HG02840 (cell line): ENCODE measurements around the gene BMAL1.
A peak's percentile ranks its signal among the peaks of the same experiment; 100 is the strongest.

Experiments used
- ATAC-seq: cut with Tn5 transposase; IDR thresholded peaks from one replicate; pipeline ENCODE4 v1.9.1; 2021; ENCODE audit warnings: mild to moderate bottlenecking, moderate library complexity, moderate number of reproducible peaks; ENCODE audit not compliant: unreplicated experiment, low FRiP score

Gene BMAL1

DNA sequence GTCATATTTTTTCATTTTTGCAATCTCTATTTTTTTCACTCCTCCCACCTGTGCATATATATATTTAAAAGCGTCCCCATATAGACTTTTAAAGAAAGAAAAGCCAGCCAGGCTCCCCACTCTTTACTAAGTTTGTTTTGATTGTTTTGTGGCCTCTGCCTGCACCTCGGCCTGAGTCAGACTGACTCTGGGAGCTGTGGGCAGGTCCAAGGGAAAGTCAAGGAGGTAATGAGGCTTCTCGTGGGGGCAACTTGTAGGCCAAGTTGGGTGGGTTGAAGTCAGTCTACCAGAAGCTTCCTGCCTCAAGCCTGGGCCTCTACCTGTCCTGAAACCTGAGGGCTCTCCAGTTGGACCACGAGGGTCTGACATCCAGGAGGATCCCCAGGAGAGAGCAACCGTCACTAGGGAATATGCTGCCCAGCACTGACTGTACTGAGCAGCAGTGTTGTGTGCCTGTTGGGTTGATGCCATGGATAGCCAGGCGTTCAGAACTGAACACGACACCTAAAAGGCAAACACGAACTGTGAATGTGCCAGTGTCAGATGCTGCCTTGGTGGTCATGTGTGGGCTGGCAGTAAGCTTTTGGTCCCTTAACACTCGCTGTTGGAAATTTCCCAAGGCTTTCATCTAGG lies 58.8 kb downstream of the BMAL1 start:
- ATAC-seq, result no peak

DNA sequence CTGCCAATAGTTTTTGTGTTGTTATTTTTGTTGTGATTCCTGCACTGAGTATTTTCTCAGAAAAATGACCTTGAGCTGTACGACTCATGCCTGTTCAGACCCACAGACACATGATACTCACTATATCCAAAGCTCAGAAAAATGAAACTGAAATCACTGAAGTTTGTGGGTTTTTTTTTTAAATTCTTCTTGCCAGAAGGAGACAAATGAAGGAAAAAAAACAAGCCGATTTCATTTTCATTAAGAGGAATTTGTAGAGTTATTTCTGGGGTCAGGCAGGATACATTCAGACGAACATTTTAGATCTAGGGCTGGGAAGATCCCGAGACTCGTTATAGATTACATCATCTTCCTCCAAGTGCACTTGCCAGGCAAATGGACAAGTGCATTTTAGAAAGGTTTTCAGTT lies 60.4 kb downstream of the BMAL1 start:
- ATAC-seq, result no peak

DNA sequence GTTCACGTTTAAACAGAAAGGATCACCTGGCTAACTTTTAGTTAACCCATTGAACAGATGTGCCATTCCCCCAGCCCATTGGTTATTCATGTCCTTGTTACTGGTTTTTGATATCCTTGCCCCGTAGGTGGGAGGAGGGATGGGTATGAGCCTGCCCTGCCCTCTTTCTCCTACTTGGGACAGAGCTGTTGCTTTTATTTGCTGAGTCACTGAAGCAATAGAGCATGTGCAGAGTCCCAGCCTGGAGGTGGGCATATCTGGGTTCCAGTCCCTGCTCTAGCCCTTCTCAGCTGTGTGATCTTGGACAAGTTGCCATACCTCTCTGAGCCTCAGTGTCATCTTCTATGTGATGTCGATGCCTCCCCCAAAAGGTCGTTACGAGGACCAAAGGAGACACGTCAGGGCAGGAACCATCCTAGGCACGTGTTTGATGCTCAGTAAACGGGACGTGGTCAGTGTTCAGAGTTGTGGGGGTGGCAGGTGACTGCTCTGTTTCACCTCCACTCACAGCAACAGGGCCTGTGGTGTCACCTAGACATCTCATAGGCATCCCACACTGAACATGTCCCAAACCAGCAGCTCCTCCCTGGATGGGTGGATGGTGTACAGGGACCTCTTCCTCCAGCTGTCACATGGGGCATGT lies 61.0 kb downstream of the BMAL1 start:
- no peak for ATAC-seq

DNA sequence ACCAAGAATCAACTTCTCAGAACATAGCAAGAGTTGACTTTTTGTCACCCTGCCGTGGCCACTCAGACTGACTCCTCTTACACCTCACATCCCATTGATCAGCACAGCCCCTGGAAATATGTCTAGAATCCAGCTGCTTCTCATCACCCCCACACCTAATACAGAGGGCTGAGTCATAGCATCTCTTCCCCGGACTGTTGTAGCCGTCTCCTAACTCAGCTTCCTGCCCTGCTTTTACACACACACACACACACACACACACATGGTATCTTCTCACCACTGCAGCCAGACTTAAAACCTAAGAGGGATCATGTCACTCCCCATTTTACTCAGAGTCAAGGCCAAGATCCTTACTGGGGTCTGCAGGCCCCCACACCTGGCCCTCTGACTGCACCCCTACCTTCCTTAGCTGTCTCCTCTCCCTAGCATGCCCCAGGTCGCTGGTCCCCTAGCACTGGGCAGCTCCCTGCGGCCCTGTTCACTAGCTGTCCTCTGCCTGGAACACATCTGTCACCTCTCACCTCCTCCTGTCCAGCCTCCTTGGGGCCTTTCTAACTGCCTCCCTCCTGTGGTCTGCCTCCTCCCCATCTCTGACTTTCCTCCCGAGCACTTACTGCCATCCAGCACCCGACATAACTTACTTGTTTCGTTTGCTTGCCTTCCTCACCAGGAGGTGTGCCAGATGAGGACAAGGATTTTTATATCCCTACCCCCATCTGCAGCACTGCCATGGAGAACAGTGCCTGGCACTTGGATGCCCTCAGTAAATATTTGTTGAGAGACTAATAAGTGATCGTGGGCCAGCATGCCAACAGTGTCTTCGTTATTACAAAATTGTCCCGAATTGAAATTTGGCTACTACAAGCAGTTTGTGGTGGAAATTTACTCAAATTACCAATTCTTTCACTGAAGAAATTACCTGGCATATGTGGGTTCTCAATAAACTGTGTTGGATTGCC lies 61.9 kb downstream of the BMAL1 start:
- no peak for ATAC-seq

DNA sequence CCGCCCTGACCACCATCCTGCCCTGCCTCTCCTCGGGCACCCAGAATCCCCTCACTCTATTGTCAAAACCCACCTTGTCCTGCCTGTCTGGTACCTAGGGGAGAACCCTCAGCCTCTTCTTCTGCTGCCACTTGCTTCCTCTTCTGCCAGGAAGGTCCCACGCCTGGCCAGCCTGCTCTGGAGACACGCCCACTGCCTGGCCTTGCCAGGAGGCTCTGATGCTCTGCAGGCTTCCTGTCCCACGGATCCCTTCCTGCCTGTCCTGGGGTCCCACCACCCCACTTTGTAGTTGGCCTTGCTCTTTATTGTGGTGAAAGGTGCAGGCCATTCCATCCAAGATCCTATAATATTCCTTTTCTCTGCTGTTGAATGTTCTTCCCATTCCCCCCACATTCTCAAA lies 63.4 kb downstream of the BMAL1 start:
- no peak for ATAC-seq

DNA sequence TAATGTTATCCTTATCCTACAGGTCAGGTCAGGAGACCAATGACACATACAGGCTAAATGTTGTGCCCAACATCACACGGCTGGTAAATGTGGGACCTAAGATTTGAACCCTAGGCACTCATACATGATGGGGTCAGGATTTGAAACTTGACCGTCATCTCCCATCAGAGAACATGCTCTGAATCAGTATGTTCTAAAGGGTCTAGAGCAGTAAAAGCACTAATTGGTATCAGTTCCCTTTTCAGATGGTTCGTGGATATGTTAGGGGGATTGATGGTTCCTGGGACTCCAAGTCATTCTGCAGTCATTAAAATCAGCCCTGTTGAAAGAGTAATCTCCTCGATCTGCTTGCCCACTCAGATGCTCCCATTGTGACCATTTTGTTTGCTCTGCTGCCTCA lies 65.5 kb downstream of the BMAL1 start:
- no peak for ATAC-seq

DNA sequence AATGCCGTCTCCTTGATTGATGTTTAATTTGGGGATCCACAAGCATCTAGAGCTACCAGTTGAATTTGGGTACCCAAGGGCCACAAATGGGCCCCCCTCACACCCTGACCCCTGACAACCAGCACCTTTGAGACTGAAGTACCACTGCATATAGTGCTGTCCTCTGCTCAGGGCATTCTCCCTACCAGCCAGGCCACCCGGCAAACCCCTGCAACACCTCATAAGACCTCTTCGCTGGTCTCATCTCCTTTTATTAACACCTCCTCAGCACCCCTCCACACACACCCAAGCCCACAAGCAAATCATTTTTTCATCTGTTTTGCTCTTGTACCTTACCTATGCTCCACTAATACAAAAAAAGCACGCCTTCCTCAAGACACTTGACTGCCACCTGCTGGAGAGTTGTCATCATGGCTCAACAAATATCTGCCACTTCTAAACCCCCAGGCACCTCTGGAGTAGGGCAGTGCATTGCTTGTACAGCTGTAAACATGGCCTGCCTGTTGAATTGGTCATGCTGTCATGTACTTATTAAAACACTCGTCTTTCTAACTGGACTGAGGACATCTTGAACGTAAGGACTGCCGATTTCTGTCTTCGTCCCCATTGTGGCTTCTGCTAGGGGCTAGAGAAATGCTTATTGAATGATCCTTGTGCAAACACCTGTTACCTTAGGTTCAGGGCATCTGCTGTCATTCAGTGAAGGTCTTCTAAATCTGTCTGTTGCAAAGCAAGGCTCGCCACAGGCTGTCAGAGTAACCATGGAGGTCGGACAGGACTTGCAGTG lies 66.5 kb downstream of the BMAL1 start:
- ATAC-seq, result peak; percentile 53

DNA sequence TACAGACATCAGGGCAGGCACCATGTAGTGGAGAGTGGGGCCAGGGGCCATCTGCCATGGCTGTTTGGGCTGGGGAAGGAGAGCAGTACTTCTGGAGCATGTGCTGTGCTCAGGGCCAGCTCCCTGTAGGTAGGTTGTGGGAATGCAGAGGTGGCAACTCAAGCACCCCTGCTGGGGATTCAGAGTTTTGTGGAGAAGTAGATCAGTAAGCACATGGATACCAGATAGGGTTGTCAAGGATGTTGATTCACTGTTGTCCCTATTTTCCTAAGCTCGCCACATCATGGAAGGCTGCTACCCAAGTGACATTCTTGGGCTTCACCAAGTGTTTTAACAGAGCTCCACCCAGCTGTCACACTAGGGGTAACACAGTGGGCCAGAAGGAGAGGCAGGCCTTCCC lies 67.2 kb downstream of the BMAL1 start:
- ATAC-seq, result no peak

DNA sequence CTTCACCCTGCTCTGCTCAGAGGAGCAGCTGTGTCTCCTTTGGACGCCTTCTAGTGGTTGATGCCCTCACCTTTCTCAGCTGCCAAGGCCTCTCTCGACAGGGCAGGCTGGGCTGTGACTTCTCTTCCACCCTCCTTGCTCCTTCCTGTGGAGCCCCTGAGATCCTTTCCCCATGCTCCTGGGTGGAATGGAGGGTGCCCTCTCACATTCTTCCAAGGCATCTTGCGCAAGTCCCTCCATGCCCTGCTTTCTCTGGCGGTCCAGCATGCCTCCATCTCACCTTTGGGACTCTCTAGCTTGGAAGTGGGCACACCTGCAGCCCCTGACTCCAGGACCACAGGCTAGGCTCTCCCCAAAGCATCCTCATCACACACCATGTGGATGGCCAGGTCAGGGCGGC lies 68.9 kb downstream of the BMAL1 start:
- ATAC-seq, result no peak

DNA sequence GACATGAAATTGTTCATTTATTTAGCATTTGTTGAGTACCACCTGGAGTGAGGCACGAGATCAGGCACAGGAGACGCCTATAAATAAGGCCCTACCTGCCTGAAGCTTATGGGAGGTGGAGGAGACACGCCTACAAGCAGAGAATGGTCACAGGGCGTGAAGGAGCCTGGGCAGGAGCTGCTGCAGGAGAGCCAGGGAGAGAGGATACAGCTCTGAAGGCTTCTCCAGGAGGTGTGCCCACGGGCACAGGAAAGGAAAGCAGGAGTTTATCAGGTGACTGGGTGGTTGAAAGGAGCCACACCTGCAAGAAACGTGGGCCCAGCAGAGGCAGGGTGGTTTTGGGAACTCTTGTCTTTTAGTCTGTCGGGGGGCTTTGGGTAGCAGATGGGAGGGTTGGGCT lies 70.3 kb downstream of the BMAL1 start:
- no peak for ATAC-seq

DNA sequence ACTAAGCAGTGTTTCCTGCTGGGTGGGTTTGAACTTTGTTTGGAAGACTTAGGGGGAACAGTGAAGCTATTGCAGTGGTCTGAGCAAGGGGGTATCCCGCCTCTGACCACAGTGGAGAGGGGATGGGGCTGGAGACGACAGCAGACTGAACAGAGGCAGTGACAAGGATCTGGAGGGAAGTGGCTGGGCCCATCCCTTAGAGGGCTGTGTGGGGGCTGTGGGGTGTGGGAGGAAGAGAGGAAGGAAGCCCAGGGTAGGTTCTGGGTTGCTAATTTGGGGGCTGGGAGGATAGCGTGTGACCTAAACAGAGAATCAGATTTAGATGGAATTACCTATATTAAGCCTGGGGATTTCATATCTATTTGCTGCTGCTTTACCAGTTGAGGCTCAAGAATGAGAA lies 70.7 kb downstream of the BMAL1 start:
- ATAC-seq, result no peak

DNA sequence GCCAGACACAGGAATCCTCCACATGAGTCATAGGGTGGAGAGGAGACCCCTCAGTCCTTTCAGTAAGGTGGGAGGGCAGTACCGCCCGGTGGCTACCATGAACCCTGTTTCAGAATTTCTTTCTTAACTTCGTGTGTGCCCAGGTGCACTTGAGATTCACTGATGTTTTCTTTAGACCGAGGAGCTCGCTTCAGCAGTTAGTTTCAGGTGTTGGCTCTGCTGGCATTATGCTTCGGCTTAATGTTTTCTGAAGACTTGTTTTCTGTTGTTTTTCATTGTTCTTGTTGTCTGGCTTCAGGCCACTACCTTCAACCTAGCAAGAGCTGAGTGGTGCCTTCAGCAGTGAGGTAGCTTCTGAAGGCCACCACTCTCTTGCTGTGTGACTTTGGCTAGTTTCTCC lies 71.5 kb downstream of the BMAL1 start:
- ATAC-seq, result no peak

DNA sequence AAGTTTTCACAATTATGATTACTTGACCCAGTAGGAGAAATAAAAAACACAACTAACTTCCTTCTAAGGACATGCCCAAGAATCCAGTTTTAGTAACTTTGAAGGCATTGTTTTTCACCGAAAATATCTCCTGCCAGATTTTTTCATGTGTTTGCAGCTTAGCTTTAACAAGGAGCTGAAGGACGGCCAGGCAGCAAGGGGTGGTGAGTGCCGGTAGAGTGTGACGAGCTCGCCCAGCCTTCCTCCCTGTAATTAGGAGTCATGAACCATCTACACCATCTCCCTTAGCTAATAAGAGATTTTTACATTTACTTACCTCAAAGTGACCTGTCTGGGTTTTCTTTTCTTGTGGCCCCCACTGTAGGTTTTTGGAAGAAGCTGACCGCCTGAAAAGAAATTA lies 72.0 kb downstream of the BMAL1 start:
- no peak for ATAC-seq

DNA sequence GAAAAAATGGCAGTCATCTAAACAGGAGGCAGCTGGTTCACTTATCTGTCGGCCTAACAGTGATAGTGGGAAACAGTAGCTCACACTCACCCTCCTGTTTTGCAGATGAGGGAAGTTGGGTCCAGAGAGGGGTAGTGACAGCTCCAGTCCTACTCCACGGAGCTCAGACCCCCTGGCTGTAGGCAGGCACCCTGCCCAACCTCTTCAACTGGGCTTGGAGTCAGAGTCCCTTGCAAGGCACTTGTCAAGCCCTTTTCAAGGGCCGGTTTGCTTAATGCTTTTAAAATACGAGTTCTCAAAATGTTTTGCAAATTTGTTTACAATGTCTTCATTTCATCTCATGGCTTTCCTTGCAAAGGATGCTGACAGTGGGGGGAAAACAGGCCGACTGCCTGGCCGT lies 75.1 kb downstream of the BMAL1 start:
- no peak for ATAC-seq

DNA sequence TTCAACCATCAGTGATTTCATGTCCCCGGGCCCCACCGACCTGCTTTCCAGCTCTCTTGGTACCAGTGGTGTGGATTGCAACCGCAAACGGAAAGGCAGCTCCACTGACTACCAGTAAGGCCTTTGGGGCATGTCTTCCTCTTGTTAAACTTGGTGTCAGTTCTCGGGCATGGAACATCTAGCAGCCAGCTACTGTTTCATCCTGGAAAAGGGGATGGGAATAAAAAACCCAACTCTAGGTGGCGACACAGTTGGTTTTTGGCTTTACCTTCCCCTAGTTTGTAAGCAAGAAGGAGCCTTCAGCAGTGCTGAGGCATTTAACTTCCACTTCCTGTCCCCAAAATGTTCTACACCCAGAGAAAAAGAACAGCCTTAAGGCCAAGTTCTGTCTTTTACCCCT lies 76.7 kb downstream of the BMAL1 start:
- ATAC-seq, result no peak

DNA sequence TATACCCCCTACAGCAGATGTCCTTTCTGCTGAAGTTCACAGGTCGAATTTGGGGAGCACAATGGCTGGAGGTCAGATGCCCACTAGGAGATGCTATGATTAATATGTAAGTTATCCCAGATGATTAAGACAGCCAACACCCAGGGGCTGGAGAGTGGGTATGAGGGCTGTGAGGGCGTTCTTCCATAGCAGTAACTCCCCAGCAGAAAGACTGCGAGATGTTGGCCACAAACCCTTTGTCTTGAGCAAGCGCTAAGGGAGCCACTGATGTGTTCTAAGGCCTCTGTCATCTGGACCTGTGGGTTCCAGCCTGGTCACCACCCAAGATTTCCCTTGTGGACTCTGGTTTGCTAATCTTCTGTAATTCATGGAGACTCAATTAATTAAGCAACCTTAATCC lies 77.6 kb downstream of the BMAL1 start:
- ATAC-seq, result no peak

DNA sequence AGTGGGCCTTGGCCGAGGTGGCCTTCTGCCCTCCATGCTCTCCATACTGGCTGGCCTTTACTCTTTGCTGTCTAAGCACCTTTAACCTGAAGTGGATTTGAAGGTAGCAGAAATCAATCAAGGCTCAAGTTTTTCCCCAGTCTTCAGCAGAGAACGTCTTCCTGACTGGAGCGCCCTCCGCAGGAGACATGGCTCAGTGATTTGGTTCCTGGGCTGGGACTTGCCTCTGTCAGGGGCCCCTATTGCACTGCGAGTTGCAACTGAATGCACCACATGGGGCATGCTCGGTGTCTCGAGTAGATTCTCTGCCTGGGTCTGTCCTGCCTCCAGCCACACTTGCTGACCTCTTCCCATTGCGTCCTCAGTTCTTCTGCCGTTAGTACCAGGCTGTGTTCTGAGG lies 79.6 kb downstream of the BMAL1 start:
- no peak for ATAC-seq

DNA sequence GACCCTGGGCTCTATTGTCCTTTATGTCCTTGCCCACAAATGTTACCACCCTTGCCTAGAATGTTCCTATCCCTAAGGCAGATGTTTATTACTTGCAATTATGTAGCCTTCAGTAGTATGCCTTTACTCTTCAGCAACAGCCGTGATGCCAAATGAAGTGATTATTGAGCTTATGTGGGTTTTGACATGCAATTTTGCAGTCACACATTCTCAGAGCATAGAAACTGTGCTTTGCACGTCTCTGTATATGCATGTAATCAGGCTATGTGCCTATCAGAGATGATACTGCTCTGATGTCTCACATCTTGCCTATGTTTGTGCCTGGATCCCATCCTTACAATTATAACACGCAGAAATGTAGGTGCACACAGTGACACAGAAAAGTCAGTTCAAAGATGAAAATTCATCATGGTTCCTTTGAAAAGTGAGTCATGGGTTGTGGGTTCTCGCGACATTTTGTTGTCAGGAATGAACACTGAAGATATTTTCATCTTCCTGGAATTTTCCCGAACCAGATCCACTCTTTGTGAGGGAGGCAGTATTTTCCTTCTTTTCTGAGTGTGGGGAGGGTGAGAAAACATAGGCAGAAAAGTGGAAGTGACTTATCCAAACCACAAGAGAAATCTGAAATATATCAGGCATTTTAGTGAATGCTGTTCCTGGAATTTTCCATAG lies 81.1 kb downstream of the BMAL1 start:
- no peak for ATAC-seq

DNA sequence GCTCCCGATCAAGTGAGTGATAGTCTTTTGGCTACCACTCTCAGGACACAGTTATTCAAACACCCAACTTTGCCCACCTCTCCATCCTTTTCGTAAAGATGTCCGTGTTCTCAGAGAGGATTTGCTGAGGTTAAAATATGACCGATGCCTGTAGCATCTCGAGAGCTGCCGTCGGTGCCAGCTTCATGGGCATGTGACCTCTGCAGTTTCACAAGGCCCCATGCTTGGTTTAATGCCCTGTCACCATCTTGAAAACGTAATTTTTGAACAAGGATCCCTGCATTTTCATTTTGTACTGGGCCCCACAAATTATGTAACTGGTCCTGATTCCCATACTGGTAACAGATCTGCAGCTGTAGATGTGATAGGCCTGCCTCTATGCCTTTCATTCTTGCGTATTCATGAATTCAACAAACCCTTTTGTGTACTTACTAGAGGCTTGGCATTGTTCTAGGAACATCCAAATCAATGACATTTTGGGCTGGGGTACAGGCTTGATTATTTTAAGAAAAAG lies 85.1 kb downstream of the BMAL1 start:
- no peak for ATAC-seq

DNA sequence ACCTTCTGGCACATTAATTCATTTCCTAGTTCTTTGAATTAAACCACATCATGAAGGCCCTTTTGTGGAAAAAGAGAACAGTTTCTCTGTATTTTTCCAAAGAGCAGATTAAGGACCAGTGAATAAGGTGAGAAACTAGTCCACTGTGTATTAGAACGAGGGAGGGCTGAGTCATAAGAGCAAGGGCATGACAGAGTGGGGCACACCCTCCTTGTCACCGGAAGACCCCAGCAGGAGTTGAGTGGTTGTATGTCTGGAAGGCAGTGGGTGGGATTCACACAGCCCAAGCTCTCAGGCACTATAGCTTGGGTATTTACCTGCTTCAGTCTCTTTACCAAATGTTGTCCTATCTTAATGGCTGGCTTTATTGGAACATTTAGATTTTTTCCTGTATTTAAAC lies 86.8 kb downstream of the BMAL1 start:
- ATAC-seq, result no peak
